HG02678 (cell line): ENCODE results near the gene MAP3K14.

ENCODE experiments used
- ATAC-seq: cut with Tn5 transposase; IDR thresholded peaks from one replicate; pipeline ENCODE4 v1.9.1; 2021; ENCODE audit warnings: mild to moderate bottlenecking, moderate library complexity; ENCODE audit not compliant: unreplicated experiment

The MAP3K14 gene

DNA sequence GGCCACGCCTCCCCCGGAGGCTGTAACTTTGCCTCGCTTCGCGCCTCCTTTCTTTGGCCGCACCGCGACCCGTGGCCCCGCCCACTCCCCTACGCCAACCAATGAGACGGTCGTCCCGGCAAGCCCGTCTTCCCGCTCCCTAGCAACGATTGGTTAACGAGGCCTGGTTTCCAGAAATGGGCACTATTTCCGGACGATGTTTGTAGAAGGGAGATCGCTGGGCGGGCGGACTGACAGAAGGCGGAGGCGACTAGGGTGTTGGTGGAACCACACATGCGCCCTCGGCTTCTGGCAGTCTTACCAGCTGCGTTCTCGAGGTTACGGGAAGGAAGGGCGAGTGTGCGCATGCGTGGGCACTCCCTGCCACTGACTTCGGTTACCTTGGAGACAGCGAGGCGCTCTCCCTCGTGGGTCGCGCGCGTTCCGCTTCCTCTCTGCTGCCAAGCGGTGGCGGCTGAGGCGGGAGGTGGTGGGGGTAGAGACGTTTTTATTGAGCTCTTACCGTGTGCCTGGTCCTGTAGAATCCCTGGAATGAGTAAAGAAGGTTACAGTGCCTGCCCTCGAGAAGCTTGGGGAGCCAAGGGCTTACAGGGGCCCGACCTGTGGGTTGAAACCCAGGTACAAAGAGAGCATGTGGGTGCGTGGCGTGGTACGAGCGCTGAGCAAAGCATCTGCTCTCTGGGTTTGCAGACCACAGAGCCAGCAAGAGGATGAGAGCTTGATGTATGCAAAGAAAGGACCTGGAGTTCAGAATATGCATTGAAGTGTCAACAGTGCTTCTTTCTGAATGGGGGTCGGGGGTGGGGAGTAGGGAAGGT lies 500 bp upstream of the MAP3K14 start:
- ATAC-seq, result peak; percentile 78

DNA sequence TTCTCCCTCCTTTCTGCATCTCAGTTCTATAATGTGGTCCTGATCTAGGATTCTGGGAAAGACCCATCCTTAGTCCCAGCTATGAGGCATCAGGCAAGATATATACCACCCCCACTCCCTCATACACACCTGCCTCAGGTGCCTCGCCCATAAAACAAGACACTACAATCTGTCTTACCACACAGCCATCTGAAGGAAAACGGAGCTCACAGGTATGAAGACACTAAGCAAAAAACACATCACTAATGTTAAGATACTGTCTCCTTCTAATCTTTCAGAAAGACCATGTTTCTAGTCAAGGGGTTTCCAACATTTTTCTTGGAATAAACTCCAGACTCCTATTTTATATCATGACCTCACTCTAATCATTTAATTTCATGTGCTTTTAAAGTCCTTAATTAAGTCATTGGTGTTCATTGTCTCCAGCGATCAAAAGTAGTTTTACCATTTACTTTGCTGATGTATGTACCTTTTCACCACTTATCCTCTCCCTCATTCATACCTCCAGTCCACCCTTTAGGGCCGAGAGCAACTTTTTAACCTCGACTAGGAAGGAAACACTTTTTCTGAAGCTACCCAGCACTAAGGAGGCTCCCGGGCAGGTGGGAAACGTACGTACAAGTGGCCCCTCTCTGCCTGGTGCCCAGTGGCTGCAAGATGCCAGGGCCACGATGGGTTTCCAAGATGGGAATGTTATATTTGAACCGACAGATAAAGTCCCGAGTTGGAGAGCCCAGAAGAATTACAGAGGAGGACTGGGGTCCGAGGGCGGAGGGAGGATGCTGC lies 979 bp downstream of the MAP3K14 start:
- ATAC-seq, result no peak

- no peak for ATAC-seq
Measured at GRCh38 chr17:45314741-45315647, 1.8 kb downstream of the MAP3K14 start.

- ATAC-seq, result no peak
Measured at GRCh38 chr17:45313996-45314740, 2.7 kb downstream of the MAP3K14 start.

DNA sequence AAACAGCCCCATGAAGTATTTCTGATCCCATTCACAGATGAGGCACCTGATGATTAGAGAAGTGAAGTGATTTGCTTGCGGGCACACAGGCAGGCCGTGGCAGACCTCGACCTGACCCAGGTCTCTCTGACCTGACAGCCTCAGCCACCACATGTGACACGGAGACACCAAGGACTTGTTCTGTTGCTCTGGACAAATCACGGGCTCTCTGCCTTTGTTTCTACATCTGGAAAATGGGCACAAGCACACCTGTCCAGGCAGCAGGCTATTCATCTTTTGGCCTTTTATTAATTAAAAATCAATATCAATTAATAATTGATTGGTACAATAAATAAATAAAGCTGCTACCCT lies 3.4 kb downstream of the MAP3K14 start:
- no peak for ATAC-seq

GRCh38 chr17:45312477-45313420 lies 4.1 kb downstream of the MAP3K14 start:
- ATAC-seq, result no peak

GRCh38 chr17:45311760-45312476 lies 4.9 kb downstream of the MAP3K14 start:
- ATAC-seq, result peak; percentile 26

DNA sequence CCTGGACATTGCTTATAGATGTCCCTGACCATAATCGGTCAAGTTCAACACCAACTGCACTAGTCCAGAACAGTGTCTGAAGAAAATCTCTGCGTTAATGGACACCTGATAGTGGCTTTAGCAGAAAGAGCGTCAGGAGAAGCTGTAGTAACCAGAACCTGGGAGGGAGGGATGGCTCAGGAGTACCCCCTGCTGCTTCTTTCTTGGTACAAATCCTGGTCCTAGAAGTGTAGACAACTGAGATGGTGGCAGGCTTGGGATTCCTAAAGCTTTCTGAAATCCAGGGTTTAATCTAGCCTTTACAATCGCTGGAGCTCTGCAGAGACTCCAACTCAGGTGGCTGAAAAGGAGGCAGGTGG lies 5.4 kb downstream of the MAP3K14 start:
- ATAC-seq, result no peak

DNA sequence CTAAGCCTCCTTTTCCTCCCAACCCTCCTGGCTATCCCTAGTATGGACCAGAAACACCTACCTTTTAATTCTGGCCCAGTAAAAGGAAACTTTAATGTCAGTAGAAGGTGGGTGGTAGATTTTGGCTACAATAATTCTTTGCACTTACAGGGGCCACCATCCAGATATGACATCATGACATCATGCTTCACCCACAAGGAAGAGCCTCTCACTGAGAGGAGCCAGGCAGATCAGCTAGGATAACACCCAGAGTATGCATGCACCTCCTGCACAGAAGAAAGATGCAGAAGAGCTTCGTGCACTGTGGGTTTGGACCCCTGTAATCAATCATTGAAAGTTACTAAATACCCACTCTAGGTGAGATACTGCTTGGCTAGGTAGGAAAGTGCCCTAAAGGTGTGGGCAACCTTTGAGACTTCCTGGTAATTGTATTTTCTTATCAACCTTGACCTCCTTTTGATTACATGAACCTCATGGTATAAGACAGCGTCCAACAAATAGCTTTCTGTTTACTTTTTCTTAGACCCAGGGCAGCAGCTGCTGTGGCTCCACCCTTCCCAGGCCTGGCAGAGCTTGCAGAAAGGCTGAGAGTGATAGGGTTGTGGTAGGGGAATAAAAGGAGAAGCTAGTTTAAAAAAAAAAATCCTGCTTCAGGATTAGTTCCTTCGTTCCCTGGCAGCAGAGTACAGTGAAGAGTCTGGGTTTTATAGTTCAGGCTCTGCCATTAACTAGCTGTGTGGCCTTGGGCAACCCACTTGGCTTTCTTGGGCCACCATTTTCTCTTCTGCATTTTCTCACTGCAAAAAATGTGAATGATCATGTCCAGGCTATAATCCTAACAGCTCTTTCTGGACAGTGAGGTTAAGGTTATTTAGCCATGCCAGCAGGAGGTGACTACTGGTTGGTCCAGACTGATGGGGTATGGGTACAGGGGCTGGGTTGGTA lies 6.2 kb downstream of the MAP3K14 start:
- ATAC-seq, result no peak

DNA sequence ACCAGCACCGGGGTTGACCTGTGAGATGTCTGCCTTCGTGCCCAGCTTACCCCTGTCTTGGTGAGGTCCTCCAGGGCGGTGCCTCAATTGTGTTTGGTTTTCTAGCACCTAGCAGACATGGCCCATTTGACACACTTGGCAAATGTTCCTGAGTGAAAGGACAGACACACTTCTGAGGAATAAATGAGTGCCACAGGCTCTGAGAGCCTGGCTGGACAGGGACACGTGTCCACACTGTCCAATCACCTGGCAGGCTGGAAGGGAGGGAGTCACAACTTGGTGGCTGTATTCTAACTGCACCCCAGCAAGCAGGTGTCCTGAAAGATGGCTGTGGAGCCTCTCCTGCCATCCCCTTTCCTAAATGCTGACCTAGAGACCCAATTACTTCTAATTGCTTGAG lies 7.4 kb downstream of the MAP3K14 start:
- ATAC-seq, result no peak

- ATAC-seq, result no peak
Measured at GRCh38 chr17:45308840-45309239, 8.0 kb downstream of the MAP3K14 start.

- no peak for ATAC-seq
Measured at GRCh38 chr17:45308016-45308365, 8.8 kb downstream of the MAP3K14 start.

- no peak for ATAC-seq
Measured at GRCh38 chr17:45307290-45308015, 9.4 kb downstream of the MAP3K14 start.

DNA sequence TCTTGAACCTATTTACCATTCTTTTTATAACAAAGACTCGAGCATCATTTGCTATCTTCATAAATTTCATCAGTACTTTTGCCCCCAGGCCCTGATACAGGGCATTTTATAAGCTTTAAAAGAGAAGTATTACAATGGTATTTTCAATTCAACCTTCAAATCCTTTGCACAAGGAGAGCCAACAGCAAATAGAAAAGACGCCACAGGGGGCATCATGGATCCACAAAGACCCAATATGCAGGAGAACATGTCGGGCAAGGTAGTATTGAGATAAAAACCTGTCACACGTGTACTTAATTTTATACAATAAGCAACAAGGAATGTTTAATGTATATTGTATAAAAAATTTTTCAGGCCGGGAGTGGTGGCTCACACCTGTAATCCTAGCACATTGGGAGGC lies 10.2 kb downstream of the MAP3K14 start:
- ATAC-seq, result no peak

GRCh38 chr17:45306094-45306493 lies 10.7 kb downstream of the MAP3K14 start:
- no peak for ATAC-seq

- ATAC-seq, result no peak
Measured at GRCh38 chr17:45305530-45306087, 11.2 kb downstream of the MAP3K14 start.

DNA sequence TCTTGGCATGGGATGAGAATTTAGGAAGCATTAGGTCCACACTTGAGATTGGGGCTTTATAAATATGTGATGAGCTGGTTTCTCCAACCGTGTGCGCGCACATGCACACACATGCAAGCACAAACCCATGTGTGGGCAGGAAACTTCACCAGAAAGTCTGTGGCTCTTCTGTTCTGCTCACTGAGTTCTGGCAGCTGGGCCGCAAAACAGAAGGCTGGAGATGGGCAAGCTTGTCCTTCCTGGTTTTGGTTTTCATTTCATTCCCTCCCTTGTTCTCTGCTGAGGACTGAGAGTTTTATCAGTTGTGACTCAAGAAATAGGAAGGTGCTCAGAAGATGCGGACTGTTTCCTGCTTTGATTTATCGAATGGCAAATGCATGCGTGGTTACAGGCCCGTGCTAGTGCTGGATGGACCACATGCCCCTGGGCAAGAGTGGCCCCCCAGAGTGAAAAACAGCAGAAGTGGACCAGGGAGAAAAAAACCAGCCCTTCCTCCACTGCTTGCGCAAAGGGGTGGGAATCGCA lies 14.1 kb downstream of the MAP3K14 start:
- peak; percentile 61 for ATAC-seq
